H1 (cell line): Measurements from ENCODE around the gene GIT1. TPM values are rescaled to one million over a fixed set of nuclear protein-coding genes. Genes with fewer than 3 reads are reported as not detected.
A peak's percentile ranks its signal among the peaks of the same experiment; 100 is the strongest.

ENCODE experiments used
- CTCF ChIA-PET: fragments of 300-600 bp; sonication (Branson Sonifier 250); formaldehyde crosslinking; loops from one replicate; lab custom pipeline; 2021; ENCODE audit not compliant: partially characterized antibody; lab: Charles Lee
- POLR2A ChIA-PET: fragments of 300-600 bp; sonication (Branson Sonifier 250); formaldehyde crosslinking; loops from one replicate; lab custom pipeline; 2021; ENCODE audit warnings: inconsistent platforms; ENCODE audit not compliant: partially characterized antibody; lab: Charles Lee
- DNase-seq, 2 experiments: peaks; one replicate each; pipeline versions ENCODE4 v3.0.0 to v3.0.0-alpha.2; 2010 to 2022; ENCODE audit warnings: low spot score in 2 of 2, low read depth in 1 of 2, mixed read lengths in 1 of 2
- FAIRE-seq: peaks from 2 replicates; lab custom pipeline; 2011; peaks lifted over from hg19 to GRCh38; lab: Jason Lieb, UNC
- H2AFZ ChIP-seq: 2 replicates; pipeline ENCODE4 v1.8.1; 2012; ENCODE audit warnings: low read length, inconsistent platforms
- H2AK5ac ChIP-seq: 2 replicates; pipeline ENCODE4 v1.6.1; 2013; ENCODE audit warnings: low read depth, low read length
- H2BK120ac ChIP-seq: replicated peaks from 2 replicates; pipeline ENCODE3; 2013; ENCODE audit warnings: low read depth, low read length, inconsistent platforms
- H2BK12ac ChIP-seq: 2 replicates; pipeline ENCODE4 v1.6.1; 2013; ENCODE audit warnings: low read depth, low read length
- H2BK15ac ChIP-seq: 2 replicates; pipeline ENCODE4 v1.6.1; 2013; ENCODE audit warnings: low read length
- H2BK20ac ChIP-seq: 2 replicates; pipeline ENCODE4 v1.6.1; 2013; ENCODE audit warnings: low read length
- H2BK5ac ChIP-seq: 2 replicates; pipeline ENCODE4 v1.6.1; 2013; ENCODE audit warnings: low read depth, low read length
- H3K14ac ChIP-seq: 2 replicates; pipeline ENCODE4 v1.6.1; 2013; ENCODE audit warnings: inconsistent platforms; ENCODE audit not compliant: insufficient read length
- H3K18ac ChIP-seq: 2 replicates; pipeline ENCODE4 v1.6.1; 2013; ENCODE audit warnings: low read length; ENCODE audit errors: extremely low read depth
- H3K23ac ChIP-seq: 2 replicates; pipeline ENCODE4 v1.6.1; 2013; ENCODE audit warnings: inconsistent platforms; ENCODE audit not compliant: insufficient read length
- H3K23me2 ChIP-seq: 2 replicates; pipeline ENCODE4 v1.6.1; 2013; ENCODE audit warnings: low read depth, low read length
- H3K27ac ChIP-seq: 2 replicates; pipeline ENCODE4 v1.6.1; 2011; ENCODE audit warnings: low read depth, low read length, inconsistent platforms
- H3K27me3 ChIP-seq, 4 experiments: replicated peaks in 1 of 4; 1 replicate in 1 of 4; 2 replicates in 3 of 4; pipeline versions ENCODE4 v1.6.1 to v1.8.1; 2011 to 2013; ENCODE audit warnings: low read length in 3 of 4, mild to moderate bottlenecking in 3 of 4, inconsistent platforms in 2 of 4, mixed read lengths in 2 of 4, moderate library complexity in 1 of 4; ENCODE audit not compliant: control insufficient read depth in 3 of 4, insufficient read depth in 3 of 4; ENCODE audit errors: extremely low read depth in 1 of 4
- H3K36me3 ChIP-seq, 4 experiments: 2 replicates each; pipeline versions ENCODE4 v1.6.1 to v1.8.1; 2011 to 2013; ENCODE audit warnings: mild to moderate bottlenecking in 4 of 4, low read length in 3 of 4, moderate library complexity in 2 of 4, control low read depth in 1 of 4, inconsistent platforms in 1 of 4; ENCODE audit not compliant: insufficient read depth in 4 of 4, control insufficient read depth in 2 of 4
- H3K4ac ChIP-seq: replicated peaks from 2 replicates; pipeline ENCODE3; 2013; ENCODE audit warnings: low read length, low read depth, mixed read lengths, inconsistent platforms; ENCODE audit not compliant: insufficient read length
- H3K4me1 ChIP-seq, 4 experiments: replicated peaks in 1 of 4; 1 replicate in 1 of 4; 2 replicates in 3 of 4; pipeline versions ENCODE4 v1.6.1 to v1.8.1; 2011 to 2013; ENCODE audit warnings: low read length in 3 of 4, inconsistent platforms in 2 of 4, mixed read lengths in 1 of 4; ENCODE audit not compliant: insufficient read depth in 4 of 4, control insufficient read depth in 3 of 4
- H3K4me2 ChIP-seq, 2 experiments: 2 replicates each; pipeline versions ENCODE4 v1.6.1 to v1.8.1; 2011 to 2013; ENCODE audit warnings: low read depth in 2 of 2, low read length in 2 of 2, control low read depth in 1 of 2, inconsistent platforms in 1 of 2, mild to moderate bottlenecking in 1 of 2; ENCODE audit not compliant: insufficient read depth in 1 of 2
- H3K4me3 ChIP-seq, 4 experiments: fragments of 200-600, 300-600 bp in 1 of 4; sonication (generic), shearing (Covaris generic), sonication (Bioruptor Twin) in 1 of 4; 2 replicates each; pipeline versions ENCODE4 v1.5.1 to v1.8.1; 2011 to 2016; ENCODE audit warnings: low read length in 4 of 4, low read depth in 3 of 4, control low read depth in 2 of 4, inconsistent platforms in 2 of 4, mild to moderate bottlenecking in 2 of 4, mixed read lengths in 1 of 4, moderate library complexity in 1 of 4; ENCODE audit not compliant: insufficient read depth in 2 of 4; ENCODE audit errors: extremely low read depth in 1 of 4
- H3K56ac ChIP-seq: replicated peaks from 2 replicates; pipeline ENCODE3; 2013; ENCODE audit warnings: low read depth, mild to moderate bottlenecking, mixed read lengths, low read length, inconsistent platforms; ENCODE audit not compliant: insufficient read length
- H3K79me1 ChIP-seq: 2 replicates; pipeline ENCODE4 v1.6.1; 2013; ENCODE audit warnings: low read depth, low read length, control low read depth
- H3K79me2 ChIP-seq, 2 experiments: 2 replicates each; pipeline versions ENCODE4 v1.6.1 to v1.8.1; 2012 to 2013; ENCODE audit warnings: low read length in 2 of 2, mild to moderate bottlenecking in 2 of 2, inconsistent platforms in 1 of 2; ENCODE audit not compliant: insufficient read depth in 2 of 2, control insufficient read depth in 1 of 2
- H3K9ac ChIP-seq, 4 experiments: replicated peaks in 1 of 4; 1 replicate in 1 of 4; 2 replicates in 3 of 4; pipeline versions ENCODE4 v1.6.1 to v1.8.1; 2011 to 2013; ENCODE audit warnings: low read depth in 3 of 4, low read length in 3 of 4, control low read depth in 2 of 4, mild to moderate bottlenecking in 2 of 4, moderate library complexity in 2 of 4, inconsistent platforms in 1 of 4; ENCODE audit errors: extremely low read depth in 1 of 4
- H3K9me3 ChIP-seq, 2 experiments: 2 replicates each; pipeline versions ENCODE4 v1.6.1 to v1.8.1; 2012 to 2013; ENCODE audit warnings: mild to moderate bottlenecking in 2 of 2, moderate library complexity in 2 of 2, control low read depth in 1 of 2, inconsistent platforms in 1 of 2, low read depth in 1 of 2, low read length in 1 of 2, mixed read lengths in 1 of 2; ENCODE audit not compliant: insufficient read depth in 2 of 2
- H4K20me1 ChIP-seq, 2 experiments: replicated peaks in 1 of 2; 2 replicates each; pipeline versions ENCODE3 to v1.8.1; 2011 to 2013; ENCODE audit warnings: inconsistent platforms in 2 of 2, low read length in 2 of 2, mild to moderate bottlenecking in 1 of 2; ENCODE audit not compliant: insufficient read depth in 2 of 2, control insufficient read depth in 1 of 2
- H4K5ac ChIP-seq: 2 replicates; pipeline ENCODE4 v1.6.1; 2013; ENCODE audit warnings: low read length, low read depth, mixed read lengths, inconsistent platforms; ENCODE audit not compliant: insufficient read length
- H4K8ac ChIP-seq: 2 replicates; pipeline ENCODE4 v1.8.0; 2013; ENCODE audit warnings: mild to moderate bottlenecking, moderate library complexity, low read length, inconsistent platforms; ENCODE audit not compliant: insufficient read depth; ENCODE audit errors: extremely low read depth
- H4K91ac ChIP-seq: replicated peaks from 2 replicates; pipeline ENCODE3; 2013; ENCODE audit warnings: low read length, mixed read lengths, inconsistent platforms; ENCODE audit not compliant: insufficient read length
- CEBPB ChIP-seq: IDR thresholded peaks from 2 replicates; pipeline ENCODE4 v1.6.1; 2012; ENCODE audit warnings: low read depth, low read length
- KDM4A ChIP-seq: IDR thresholded peaks from one replicate; pipeline ENCODE4 v1.7.1; 2012; ENCODE audit warnings: low read depth, mild to moderate bottlenecking, moderate library complexity, low read length, inconsistent platforms; ENCODE audit not compliant: severe bottlenecking
- RBBP5 ChIP-seq: IDR thresholded peaks from 2 replicates; pipeline ENCODE4 v1.7.1; 2012; ENCODE audit warnings: low read depth, mild to moderate bottlenecking, inconsistent platforms, low read length, moderate library complexity, borderline replicate concordance
- SP1 ChIP-seq: IDR thresholded peaks from 2 replicates; pipeline ENCODE4 v1.6.1; 2011; ENCODE audit warnings: low read depth, low read length
- WGBS, 2 experiments: shearing (Covaris generic) in 1 of 2; methylation state at CpG; one replicate each; pipeline versions ENCODE4 v1.1.6 to v1.1.7; 2013 to 2015; ENCODE audit warnings: low lambda C conversion rate in 2 of 2, mixed read lengths in 2 of 2, inconsistent platforms in 1 of 2, low coverage in 1 of 2, missing lambda C conversion rate in 1 of 2; ENCODE audit not compliant: insufficient replicate concordance in 2 of 2, insufficient coverage in 1 of 2, insufficient read length in 1 of 2; ENCODE audit errors: extremely low coverage in 1 of 2, missing lambda C conversion rate in 1 of 2; 5-methylcytosine and 5-hydroxymethylcytosine counted together
- polyA plus RNA-seq, 7 experiments: library from polyadenylated mRNA; depleted of rRNA in 3 of 7; stranded (reverse) in 5 of 7; unstranded in 2 of 7; fragments of >200 nt in 5 of 7; fragments of 200-250 nt in 2 of 7; gene quantifications; 1 replicate in 5 of 7; 2 replicates in 1 of 7; 4 replicates in 1 of 7; pipeline versions ENCODE4 v1.2.1 to v1.2.3, GENCODE V29; 2011 to 2013; ENCODE audit warnings: missing spikeins in 2 of 7, mixed read lengths in 2 of 7
- total RNA-seq: library from RNA; stranded (reverse); fragmentation: NEBNext Ultra II Directional; extraction: Animal tissue kit (Norgen Biotek cat#: 25700); gene quantifications from 2 replicates; pipeline ENCODE4 v1.2.1, GENCODE V29; 2021

The GIT1 gene
- total and polyA plus RNA-seq, 2 of the 8 experiments (the other 6 are each of a cell fraction or from before 2014, with no cell fraction given): 62.4 to 63.0 TPM

GRCh38 chr17:29618272-29619065 is 29.0 kb upstream of the GIT1 start:
- Histone ChIP-seq H2BK20ac (no peak overlapping the region), H3K18ac (peak overlapping the region; percentile 71), H3K27me3 (peaks cover 22 to 79% (median 60%) of the 10 kb centered on the region in 4 experiments), H3K79me1 (no peaks in the 10 kb centered on the region), H2AFZ (no peak overlapping the region), H3K9me3 (no peaks in the 10 kb centered on the region), H3K14ac (no peak overlapping the region), H2AK5ac (peak overlapping the region; percentile 26; the same call in 1 of the 2 replicates), H4K8ac (peak overlapping the region; percentile 87; the same call in 1 of the 2 replicates), H3K56ac (no peak overlapping the region), H4K20me1 (peaks cover 5 to 6% of the 10 kb centered on the region in 2 experiments), H3K23ac (no peak overlapping the region), H2BK12ac (peak overlapping the region; percentile 60; the same call in 1 of the 2 replicates), H4K5ac (no peak overlapping the region), H3K4me1 (peaks cover 17 to 53% (median 42%) of the 10 kb centered on the region in 4 experiments), H3K4me3 (peak overlapping the region in 3 of 4 experiments; percentile 12 to 60 (median 29); a peak in 6 of 8 replicates), H3K27ac (no peak overlapping the region), H2BK5ac (no peak overlapping the region; the same call in 1 of the 2 replicates), H3K79me2 (no peaks in the 10 kb centered on the region), H3K4ac (no peak overlapping the region), H3K36me3 (no peaks in the 10 kb centered on the region), H3K23me2 (peaks cover 24% of the 10 kb centered on the region), H2BK120ac (no peak overlapping the region), H3K9ac (no peak overlapping the region), H2BK15ac (peak overlapping the region; percentile 61; the same call in 1 of the 2 replicates), H3K4me2 (peak overlapping the region; percentile 90 to 96), H4K91ac (peak overlapping the region; percentile 30)
- DNase-seq: no peak
- TF ChIP-seq CEBPB (no peak), KDM4A (peak; percentile 66), RBBP5 (no peak), SP1 (no peak)
- POLR2A ChIA-PET: interaction anchor here (1.0 to 4.3 kb wide), 4 partner anchors 10 to 466 kb away, joined by 4 to 30 read pairs (median 6); partner anchors contain the start of gene ANKRD13B
- FAIRE-seq: no peak
- CTCF ChIA-PET: interaction anchor here (0.6 to 13.1 kb wide), 36 partner anchors 8 to 477 kb away, joined by 3 to 193 read pairs (median 4); partner anchors contain the start of genes ABHD15, ANKRD13B and TP53I13
- WGBS, 2 experiments: 43% methylated on average over 21 of the region's 22 CpGs; no CpG with 5 or more reads in 1 of the 2 experiments
